Heart left ventricle (tissue), 13 donors: ENCODE data around the gene POLR3B.

ENCODE experiments used
- CTCF ChIP-seq, 12 donors: fragments of 200-600 bp; sonication (generic) in 4 of 12; IDR thresholded peaks; one replicate each; pipeline versions ENCODE4 v1.5.0 to v1.8.0; 2018 to 2022; ENCODE audit warnings: antibody characterized with exemption in 12 of 12, mild to moderate bottlenecking in 5 of 12
- POLR2A ChIP-seq, 2 donors: fragments of 450-650 bp; IDR thresholded peaks; one replicate each; pipeline ENCODE4 v1.6.1; 2017; ENCODE audit warnings: antibody characterized with exemption in 2 of 2, mild to moderate bottlenecking in 2 of 2, moderate library complexity in 2 of 2
- donor health status: ischemic (EF 13 %, LVEDD 7.1; RV severe dilation, severe dysfunction).
- donor health status: DM: no; HTN: yes; CAD: no.
- donor health status: DM: no; HTN: no; CAD: no.
- donor health status: ischemic (EF 25% LVEDD 6.9; RV normal size, moderate dysfunction).
- donor health status: ischemic (EF 25% LVEDD 5.7; RV mildly dilated, moderate dysfunction).
- donor health status: ischemic (EF 35%, LVEDD 5.7; RV mildly dilated, moderate dysfunction).
- donor health status: nonischemic (EF 11% LVEDD 7.7; RV severe dilation, severe dysfunction).
- donor health status: DM: yes; HTN: yes; CAD: no.
- donor health status: PGD.
- donor health status: ischemic (EF 29% LVEDD 5.4; RV normal size, mild dysfunction).
- donor health status: nonischemic (EF 23%, LVEDD 6.1; RV moderate dilation, normal function).

GRCh38 chr12:106343214-106343528, 14.4 kb upstream of the POLR3B start:
- no peak for TF ChIP-seq POLR2A (IDR thresholded peaks at IDR 0.05)
- no peak for TF ChIP-seq CTCF (IDR thresholded peaks at IDR 0.05)
